HepG2 (cell line): Measurements from ENCODE around the gene TACO1. TPM values are rescaled to one million over a fixed set of nuclear protein-coding genes. Genes with fewer than 3 reads are reported as not detected.

ENCODE experiments used
- ASH2L ChIP-seq: fragments of 300-600, 200-600 bp; sonication (generic); IDR thresholded peaks from 2 replicates; pipeline ENCODE4 v1.7.0; 2017; ENCODE audit warnings: low read depth, mild to moderate bottlenecking, moderate library complexity, mixed read lengths, low read length; ENCODE audit not compliant: insufficient read length
- BRCA1 ChIP-seq: sonication (generic); formaldehyde crosslinking; IDR thresholded peaks from 2 replicates; pipeline ENCODE4 v1.4.0; 2020; ENCODE audit warnings: missing genetic modification reagents
- IKZF1 ChIP-seq: fragments of 450-650 bp; IDR thresholded peaks from 2 replicates; pipeline ENCODE4 v1.7.1; 2016
- KLF13 ChIP-seq: sonication (generic); formaldehyde crosslinking; IDR thresholded peaks from 2 replicates; pipeline ENCODE4 v1.4.0; 2020; ENCODE audit warnings: mild to moderate bottlenecking, missing genetic modification reagents
- SNAPC4 ChIP-seq: sonication (generic); formaldehyde crosslinking; IDR thresholded peaks from 2 replicates; pipeline ENCODE4 v1.4.0; 2020; ENCODE audit warnings: mild to moderate bottlenecking, missing genetic modification reagents
- TCF7 ChIP-seq: sonication (generic); IDR thresholded peaks from 2 replicates; pipeline ENCODE4 v1.6.1; 2016; ENCODE audit warnings: antibody characterized with exemption, low read depth
- ZBTB33 ChIP-seq: sonication (generic); formaldehyde crosslinking; IDR thresholded peaks from 2 replicates; pipeline ENCODE4 v1.4.0; 2020; ENCODE audit warnings: missing genetic modification reagents
- ZKSCAN5 ChIP-seq: sonication (generic); formaldehyde crosslinking; IDR thresholded peaks from 2 replicates; pipeline ENCODE4 v1.5.1; 2020; ENCODE audit warnings: mild to moderate bottlenecking, missing genetic modification reagents
- ZNF205 ChIP-seq: IDR thresholded peaks from 2 replicates; pipeline ENCODE4 v1.6.1; 2018; ENCODE audit warnings: missing biosample characterization, missing genetic modification reagents
- ZNF282 ChIP-seq: fragments of 450-650 bp; IDR thresholded peaks from 2 replicates; pipeline ENCODE4 v1.6.1; 2018; ENCODE audit not compliant: partially characterized antibody
- ZNF383 ChIP-seq: sonication (generic); formaldehyde crosslinking; IDR thresholded peaks from 2 replicates; pipeline ENCODE4 v1.4.0; 2020; ENCODE audit warnings: missing genetic modification reagents, mild to moderate bottlenecking, borderline replicate concordance
- ZNF468 ChIP-seq: sonication (generic); formaldehyde crosslinking; IDR thresholded peaks from 2 replicates; pipeline ENCODE4 v1.8.0; 2022; ENCODE audit warnings: mild to moderate bottlenecking, moderate library complexity, missing genetic modification reagents
- ZNF879 ChIP-seq: sonication (generic); formaldehyde crosslinking; IDR thresholded peaks from 2 replicates; pipeline ENCODE4 v1.8.1; 2023; ENCODE audit warnings: missing genetic modification reagents
- ZZZ3 ChIP-seq: sonication (generic); formaldehyde crosslinking; IDR thresholded peaks from 2 replicates; pipeline ENCODE4 v1.4.0; 2020; ENCODE audit warnings: missing genetic modification reagents, mild to moderate bottlenecking, borderline replicate concordance
- polyA plus RNA-seq, 8 experiments: library from polyadenylated mRNA; depleted of rRNA in 3 of 8; stranded (reverse) in 7 of 8; unstranded in 1 of 8; fragments of >200 nt; fragmentation: Illumina TruSeq in 4 of 8; extraction: Trizol in 4 of 8; gene quantifications; 2 replicates each; pipeline versions ENCODE4 v1.2.1 to v1.2.3, GENCODE V29; 2011 to 2016; ENCODE audit warnings: low read depth in 4 of 8, missing spikeins in 1 of 8, mixed read lengths in 1 of 8; ENCODE audit not compliant: insufficient read depth in 1 of 8
- total RNA-seq, 5 experiments: library from RNA; depleted of rRNA; stranded (reverse); fragments of >200 nt; fragmentation: Illumina TruSeq; extraction: Trizol; gene quantifications; 2 replicates each; pipeline ENCODE4 v1.2.3, GENCODE V29; 2016; ENCODE audit warnings: low read depth in 1 of 5
- TF ChIP-seq, protein P1 (sequence below): sonication (generic); formaldehyde crosslinking; IDR thresholded peaks from 2 replicates; pipeline ENCODE4 v1.8.0; 2022; ENCODE audit warnings: mild to moderate bottlenecking, missing genetic modification reagents, moderate library complexity
- TF ChIP-seq, protein P2 (sequence below): conservative IDR thresholded peaks from 2 replicates; pipeline ENCODE4 v1.6.1; 2018; ENCODE audit warnings: missing genetic modification reagents
- TF ChIP-seq, protein P3 (sequence below): sonication (generic); formaldehyde crosslinking; IDR thresholded peaks from 2 replicates; pipeline ENCODE4 v1.4.0; 2020; ENCODE audit warnings: low read depth, missing genetic modification reagents

TACO1 gene
- total and polyA plus RNA-seq, 2 of the 13 experiments (the other 11 are each of a cell fraction or from before 2014, with no cell fraction given): 34.7 to 53.6 TPM

DNA sequence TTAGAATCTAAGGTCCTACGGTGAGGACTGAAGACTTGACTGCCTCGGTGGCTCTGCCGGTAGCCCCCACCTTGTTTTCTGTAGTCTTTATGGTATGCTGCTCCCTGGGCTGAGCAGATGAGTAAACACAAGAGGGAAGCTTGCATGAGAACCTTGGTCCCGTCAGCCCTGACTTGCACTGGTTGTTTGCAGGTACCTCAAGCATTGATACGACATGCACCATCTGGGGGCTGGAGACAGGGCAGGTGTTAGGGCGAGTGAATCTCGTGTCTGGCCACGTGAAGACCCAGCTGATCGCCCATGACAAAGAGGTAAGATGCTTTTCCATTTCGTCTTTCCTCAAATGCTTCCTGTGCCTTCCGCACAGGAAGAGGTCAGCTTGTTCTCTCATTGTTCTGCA lies 21.1 kb upstream of the TACO1 start (continued):
- no peak for TF ChIP-seq ZZZ3
- TF ChIP-seq IKZF1: no peak
- TF ChIP-seq, protein P1, sequence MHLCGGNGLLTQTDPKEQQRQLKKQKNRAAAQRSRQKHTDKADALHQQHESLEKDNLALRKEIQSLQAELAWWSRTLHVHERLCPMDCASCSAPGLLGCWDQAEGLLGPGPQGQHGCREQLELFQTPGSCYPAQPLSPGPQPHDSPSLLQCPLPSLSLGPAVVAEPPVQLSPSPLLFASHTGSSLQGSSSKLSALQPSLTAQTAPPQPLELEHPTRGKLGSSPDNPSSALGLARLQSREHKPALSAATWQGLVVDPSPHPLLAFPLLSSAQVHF (CRISPR knock-in tag): no peak
- TF ChIP-seq BRCA1: no peak
- TF ChIP-seq, protein P2, sequence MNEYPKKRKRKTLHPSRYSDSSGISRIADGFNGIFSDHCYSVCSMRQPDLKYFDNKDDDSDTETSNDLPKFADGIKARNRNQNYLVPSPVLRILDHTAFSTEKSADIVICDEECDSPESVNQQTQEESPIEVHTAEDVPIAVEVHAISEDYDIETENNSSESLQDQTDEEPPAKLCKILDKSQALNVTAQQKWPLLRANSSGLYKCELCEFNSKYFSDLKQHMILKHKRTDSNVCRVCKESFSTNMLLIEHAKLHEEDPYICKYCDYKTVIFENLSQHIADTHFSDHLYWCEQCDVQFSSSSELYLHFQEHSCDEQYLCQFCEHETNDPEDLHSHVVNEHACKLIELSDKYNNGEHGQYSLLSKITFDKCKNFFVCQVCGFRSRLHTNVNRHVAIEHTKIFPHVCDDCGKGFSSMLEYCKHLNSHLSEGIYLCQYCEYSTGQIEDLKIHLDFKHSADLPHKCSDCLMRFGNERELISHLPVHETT: peak; percentile 46; the same call in 1 of the 2 replicates
- no peak for TF ChIP-seq ZNF282
- TF ChIP-seq ZNF383: no peak
- no peak for TF ChIP-seq KLF13
- TF ChIP-seq ZNF879: no peak
- TF ChIP-seq, protein P3, sequence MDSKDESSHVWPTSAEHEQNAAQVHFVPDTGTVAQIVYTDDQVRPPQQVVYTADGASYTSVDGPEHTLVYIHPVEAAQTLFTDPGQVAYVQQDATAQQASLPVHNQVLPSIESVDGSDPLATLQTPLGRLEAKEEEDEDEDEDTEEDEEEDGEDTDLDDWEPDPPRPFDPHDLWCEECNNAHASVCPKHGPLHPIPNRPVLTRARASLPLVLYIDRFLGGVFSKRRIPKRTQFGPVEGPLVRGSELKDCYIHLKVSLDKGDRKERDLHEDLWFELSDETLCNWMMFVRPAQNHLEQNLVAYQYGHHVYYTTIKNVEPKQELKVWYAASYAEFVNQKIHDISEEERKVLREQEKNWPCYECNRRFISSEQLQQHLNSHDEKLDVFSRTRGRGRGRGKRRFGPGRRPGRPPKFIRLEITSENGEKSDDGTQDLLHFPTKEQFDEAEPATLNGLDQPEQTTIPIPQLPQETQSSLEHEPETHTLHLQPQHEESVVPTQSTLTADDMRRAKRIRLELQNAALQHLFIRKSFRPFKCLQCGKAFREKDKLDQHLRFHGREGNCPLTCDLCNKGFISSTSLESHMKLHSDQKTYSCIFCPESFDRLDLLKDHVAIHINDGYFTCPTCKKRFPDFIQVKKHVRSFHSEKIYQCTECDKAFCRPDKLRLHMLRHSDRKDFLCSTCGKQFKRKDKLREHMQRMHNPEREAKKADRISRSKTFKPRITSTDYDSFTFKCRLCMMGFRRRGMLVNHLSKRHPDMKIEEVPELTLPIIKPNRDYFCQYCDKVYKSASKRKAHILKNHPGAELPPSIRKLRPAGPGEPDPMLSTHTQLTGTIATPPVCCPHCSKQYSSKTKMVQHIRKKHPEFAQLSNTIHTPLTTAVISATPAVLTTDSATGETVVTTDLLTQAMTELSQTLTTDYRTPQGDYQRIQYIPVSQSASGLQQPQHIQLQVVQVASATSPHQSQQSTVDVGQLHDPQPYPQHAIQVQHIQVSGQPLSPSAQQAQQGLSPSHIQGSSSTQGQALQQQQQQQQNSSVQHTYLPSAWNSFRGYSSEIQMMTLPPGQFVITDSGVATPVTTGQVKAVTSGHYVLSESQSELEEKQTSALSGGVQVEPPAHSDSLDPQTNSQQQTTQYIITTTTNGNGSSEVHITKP (CRISPR knock-in tag): no peak; the same call in 1 of the 2 replicates
- TF ChIP-seq ASH2L: no peak
- TF ChIP-seq ZBTB33 (CRISPR knock-in tag): 0 out of 2 replicates have a peak, but pooled peaks have one; percentile 7
- TF ChIP-seq ZKSCAN5 (CRISPR knock-in tag): no peak
- TF ChIP-seq ZNF468 (CRISPR knock-in tag): no peak
- TF ChIP-seq TCF7: no peak; the same call in 1 of the 2 replicates
- TF ChIP-seq SNAPC4: no peak; the same call in 1 of the 2 replicates
- no peak for TF ChIP-seq ZNF205
